H1 (cell line): ENCODE results near the gene SIPA1L3. TPM values are rescaled to one million over a fixed set of nuclear protein-coding genes. Genes with fewer than 3 reads are reported as not detected.

ENCODE experiments used
- CTCF ChIA-PET: fragments of 300-600 bp; sonication (Branson Sonifier 250); formaldehyde crosslinking; loops from one replicate; lab custom pipeline; 2021; ENCODE audit not compliant: partially characterized antibody; lab: Charles Lee
- POLR2A ChIA-PET: fragments of 300-600 bp; sonication (Branson Sonifier 250); formaldehyde crosslinking; loops from one replicate; lab custom pipeline; 2021; ENCODE audit warnings: inconsistent platforms; ENCODE audit not compliant: partially characterized antibody; lab: Charles Lee
- DNase-seq, 2 experiments: peaks; one replicate each; pipeline versions ENCODE4 v3.0.0 to v3.0.0-alpha.2; 2010 to 2022; ENCODE audit warnings: low spot score in 2 of 2, low read depth in 1 of 2, mixed read lengths in 1 of 2
- FAIRE-seq: peaks from 2 replicates; lab custom pipeline; 2011; peaks lifted over from hg19 to GRCh38; lab: Jason Lieb, UNC
- H2AFZ ChIP-seq: 2 replicates; pipeline ENCODE4 v1.8.1; 2012; ENCODE audit warnings: low read length, inconsistent platforms
- H2AK5ac ChIP-seq: 2 replicates; pipeline ENCODE4 v1.6.1; 2013; ENCODE audit warnings: low read depth, low read length
- H2BK120ac ChIP-seq: replicated peaks from 2 replicates; pipeline ENCODE3; 2013; ENCODE audit warnings: low read depth, low read length, inconsistent platforms
- H2BK12ac ChIP-seq: 2 replicates; pipeline ENCODE4 v1.6.1; 2013; ENCODE audit warnings: low read depth, low read length
- H2BK15ac ChIP-seq: 2 replicates; pipeline ENCODE4 v1.6.1; 2013; ENCODE audit warnings: low read length
- H2BK20ac ChIP-seq: 2 replicates; pipeline ENCODE4 v1.6.1; 2013; ENCODE audit warnings: low read length
- H2BK5ac ChIP-seq: 2 replicates; pipeline ENCODE4 v1.6.1; 2013; ENCODE audit warnings: low read depth, low read length
- H3K14ac ChIP-seq: 2 replicates; pipeline ENCODE4 v1.6.1; 2013; ENCODE audit warnings: inconsistent platforms; ENCODE audit not compliant: insufficient read length
- H3K18ac ChIP-seq: 2 replicates; pipeline ENCODE4 v1.6.1; 2013; ENCODE audit warnings: low read length; ENCODE audit errors: extremely low read depth
- H3K23ac ChIP-seq: 2 replicates; pipeline ENCODE4 v1.6.1; 2013; ENCODE audit warnings: inconsistent platforms; ENCODE audit not compliant: insufficient read length
- H3K23me2 ChIP-seq: 2 replicates; pipeline ENCODE4 v1.6.1; 2013; ENCODE audit warnings: low read depth, low read length
- H3K27ac ChIP-seq: 2 replicates; pipeline ENCODE4 v1.6.1; 2011; ENCODE audit warnings: low read depth, low read length, inconsistent platforms
- H3K27me3 ChIP-seq, 4 experiments: replicated peaks in 1 of 4; 1 replicate in 1 of 4; 2 replicates in 3 of 4; pipeline versions ENCODE4 v1.6.1 to v1.8.1; 2011 to 2013; ENCODE audit warnings: low read length in 3 of 4, mild to moderate bottlenecking in 3 of 4, inconsistent platforms in 2 of 4, mixed read lengths in 2 of 4, moderate library complexity in 1 of 4; ENCODE audit not compliant: control insufficient read depth in 3 of 4, insufficient read depth in 3 of 4; ENCODE audit errors: extremely low read depth in 1 of 4
- H3K36me3 ChIP-seq, 4 experiments: 2 replicates each; pipeline versions ENCODE4 v1.6.1 to v1.8.1; 2011 to 2013; ENCODE audit warnings: mild to moderate bottlenecking in 4 of 4, low read length in 3 of 4, moderate library complexity in 2 of 4, control low read depth in 1 of 4, inconsistent platforms in 1 of 4; ENCODE audit not compliant: insufficient read depth in 4 of 4, control insufficient read depth in 2 of 4
- H3K4ac ChIP-seq: replicated peaks from 2 replicates; pipeline ENCODE3; 2013; ENCODE audit warnings: low read length, low read depth, mixed read lengths, inconsistent platforms; ENCODE audit not compliant: insufficient read length
- H3K4me1 ChIP-seq, 4 experiments: replicated peaks in 1 of 4; 1 replicate in 1 of 4; 2 replicates in 3 of 4; pipeline versions ENCODE4 v1.6.1 to v1.8.1; 2011 to 2013; ENCODE audit warnings: low read length in 3 of 4, inconsistent platforms in 2 of 4, mixed read lengths in 1 of 4; ENCODE audit not compliant: insufficient read depth in 4 of 4, control insufficient read depth in 3 of 4
- H3K4me2 ChIP-seq, 2 experiments: 2 replicates each; pipeline versions ENCODE4 v1.6.1 to v1.8.1; 2011 to 2013; ENCODE audit warnings: low read depth in 2 of 2, low read length in 2 of 2, control low read depth in 1 of 2, inconsistent platforms in 1 of 2, mild to moderate bottlenecking in 1 of 2; ENCODE audit not compliant: insufficient read depth in 1 of 2
- H3K4me3 ChIP-seq, 4 experiments: fragments of 200-600, 300-600 bp in 1 of 4; sonication (generic), shearing (Covaris generic), sonication (Bioruptor Twin) in 1 of 4; 2 replicates each; pipeline versions ENCODE4 v1.5.1 to v1.8.1; 2011 to 2016; ENCODE audit warnings: low read length in 4 of 4, low read depth in 3 of 4, control low read depth in 2 of 4, inconsistent platforms in 2 of 4, mild to moderate bottlenecking in 2 of 4, mixed read lengths in 1 of 4, moderate library complexity in 1 of 4; ENCODE audit not compliant: insufficient read depth in 2 of 4; ENCODE audit errors: extremely low read depth in 1 of 4
- H3K56ac ChIP-seq: replicated peaks from 2 replicates; pipeline ENCODE3; 2013; ENCODE audit warnings: low read depth, mild to moderate bottlenecking, mixed read lengths, low read length, inconsistent platforms; ENCODE audit not compliant: insufficient read length
- H3K79me1 ChIP-seq: 2 replicates; pipeline ENCODE4 v1.6.1; 2013; ENCODE audit warnings: low read depth, low read length, control low read depth
- H3K79me2 ChIP-seq, 2 experiments: 2 replicates each; pipeline versions ENCODE4 v1.6.1 to v1.8.1; 2012 to 2013; ENCODE audit warnings: low read length in 2 of 2, mild to moderate bottlenecking in 2 of 2, inconsistent platforms in 1 of 2; ENCODE audit not compliant: insufficient read depth in 2 of 2, control insufficient read depth in 1 of 2
- H3K9ac ChIP-seq, 4 experiments: replicated peaks in 1 of 4; 1 replicate in 1 of 4; 2 replicates in 3 of 4; pipeline versions ENCODE4 v1.6.1 to v1.8.1; 2011 to 2013; ENCODE audit warnings: low read depth in 3 of 4, low read length in 3 of 4, control low read depth in 2 of 4, mild to moderate bottlenecking in 2 of 4, moderate library complexity in 2 of 4, inconsistent platforms in 1 of 4; ENCODE audit errors: extremely low read depth in 1 of 4
- H3K9me3 ChIP-seq, 2 experiments: 2 replicates each; pipeline versions ENCODE4 v1.6.1 to v1.8.1; 2012 to 2013; ENCODE audit warnings: mild to moderate bottlenecking in 2 of 2, moderate library complexity in 2 of 2, control low read depth in 1 of 2, inconsistent platforms in 1 of 2, low read depth in 1 of 2, low read length in 1 of 2, mixed read lengths in 1 of 2; ENCODE audit not compliant: insufficient read depth in 2 of 2
- H4K20me1 ChIP-seq, 2 experiments: replicated peaks in 1 of 2; 2 replicates each; pipeline versions ENCODE3 to v1.8.1; 2011 to 2013; ENCODE audit warnings: inconsistent platforms in 2 of 2, low read length in 2 of 2, mild to moderate bottlenecking in 1 of 2; ENCODE audit not compliant: insufficient read depth in 2 of 2, control insufficient read depth in 1 of 2
- H4K5ac ChIP-seq: 2 replicates; pipeline ENCODE4 v1.6.1; 2013; ENCODE audit warnings: low read length, low read depth, mixed read lengths, inconsistent platforms; ENCODE audit not compliant: insufficient read length
- H4K8ac ChIP-seq: 2 replicates; pipeline ENCODE4 v1.8.0; 2013; ENCODE audit warnings: mild to moderate bottlenecking, moderate library complexity, low read length, inconsistent platforms; ENCODE audit not compliant: insufficient read depth; ENCODE audit errors: extremely low read depth
- H4K91ac ChIP-seq: replicated peaks from 2 replicates; pipeline ENCODE3; 2013; ENCODE audit warnings: low read length, mixed read lengths, inconsistent platforms; ENCODE audit not compliant: insufficient read length
- CBX8 ChIP-seq: fragments of 300-800, 300-1000 bp; sonication (generic); IDR thresholded peaks from 2 replicates; pipeline ENCODE4 v1.7.1; 2016; ENCODE audit warnings: low read depth, low read length, borderline replicate concordance
- CTBP2 ChIP-seq: IDR thresholded peaks from 2 replicates; pipeline ENCODE4 v1.7.0; 2011; ENCODE audit warnings: borderline replicate concordance, mild to moderate bottlenecking, moderate library complexity, mixed read lengths, low read length; ENCODE audit not compliant: insufficient read depth, insufficient read length
- EP300 ChIP-seq, 2 experiments: IDR thresholded peaks; 1 replicate in 1 of 2; 2 replicates in 1 of 2; pipeline ENCODE4 v1.6.1; 2011 to 2012; ENCODE audit warnings: low read depth in 2 of 2, low read length in 2 of 2, mild to moderate bottlenecking in 2 of 2, borderline replicate concordance in 1 of 2, inconsistent platforms in 1 of 2, moderate library complexity in 1 of 2
- KDM1A ChIP-seq: fragments of 200-600, 300-600 bp; sonication (generic); IDR thresholded peaks from 2 replicates; pipeline ENCODE4 v1.7.1; 2016; ENCODE audit warnings: mild to moderate bottlenecking, low read length, borderline replicate concordance
- RBBP5 ChIP-seq: IDR thresholded peaks from 2 replicates; pipeline ENCODE4 v1.7.1; 2012; ENCODE audit warnings: low read depth, mild to moderate bottlenecking, inconsistent platforms, low read length, moderate library complexity, borderline replicate concordance
- RNF2 ChIP-seq: fragments of 200-900, 300-1000 bp; sonication (generic); IDR thresholded peaks from 2 replicates; pipeline ENCODE4 v1.7.1; 2016; ENCODE audit warnings: borderline replicate concordance, low read depth, mild to moderate bottlenecking, antibody characterized with exemption, low read length; ENCODE audit not compliant: poor library complexity, severe bottlenecking; ENCODE audit errors: missing control alignments
- SIX5 ChIP-seq: IDR thresholded peaks from 2 replicates; pipeline ENCODE4 v1.6.1; 2011; ENCODE audit warnings: mild to moderate bottlenecking, low read depth, low read length
- SRF ChIP-seq: IDR thresholded peaks from 2 replicates; pipeline ENCODE4 v1.6.1; 2011; ENCODE audit warnings: mild to moderate bottlenecking, low read depth, low read length, moderate library complexity
- TAF7 ChIP-seq: optimal IDR thresholded peaks from 2 replicates; pipeline ENCODE3; 2011; ENCODE audit warnings: low read depth, mild to moderate bottlenecking, inconsistent platforms, low read length, moderate library complexity, borderline replicate concordance
- WGBS, 2 experiments: shearing (Covaris generic) in 1 of 2; methylation state at CpG; one replicate each; pipeline versions ENCODE4 v1.1.6 to v1.1.7; 2013 to 2015; ENCODE audit warnings: low lambda C conversion rate in 2 of 2, mixed read lengths in 2 of 2, inconsistent platforms in 1 of 2, low coverage in 1 of 2, missing lambda C conversion rate in 1 of 2; ENCODE audit not compliant: insufficient replicate concordance in 2 of 2, insufficient coverage in 1 of 2, insufficient read length in 1 of 2; ENCODE audit errors: extremely low coverage in 1 of 2, missing lambda C conversion rate in 1 of 2; 5-methylcytosine and 5-hydroxymethylcytosine counted together
- polyA plus RNA-seq, 7 experiments: library from polyadenylated mRNA; depleted of rRNA in 3 of 7; stranded (reverse) in 5 of 7; unstranded in 2 of 7; fragments of >200 nt in 5 of 7; fragments of 200-250 nt in 2 of 7; gene quantifications; 1 replicate in 5 of 7; 2 replicates in 1 of 7; 4 replicates in 1 of 7; pipeline versions ENCODE4 v1.2.1 to v1.2.3, GENCODE V29; 2011 to 2013; ENCODE audit warnings: missing spikeins in 2 of 7, mixed read lengths in 2 of 7
- total RNA-seq: library from RNA; stranded (reverse); fragmentation: NEBNext Ultra II Directional; extraction: Animal tissue kit (Norgen Biotek cat#: 25700); gene quantifications from 2 replicates; pipeline ENCODE4 v1.2.1, GENCODE V29; 2021
- TF ChIP-seq, protein P1 (sequence below): IDR thresholded peaks from 2 replicates; pipeline ENCODE4 v1.6.1; 2012; ENCODE audit warnings: inconsistent platforms

SIPA1L3 gene
- total and polyA plus RNA-seq, 2 of the 8 experiments (the other 6 are each of a cell fraction or from before 2014, with no cell fraction given) = 15.0 to 54.9 TPM

DNA sequence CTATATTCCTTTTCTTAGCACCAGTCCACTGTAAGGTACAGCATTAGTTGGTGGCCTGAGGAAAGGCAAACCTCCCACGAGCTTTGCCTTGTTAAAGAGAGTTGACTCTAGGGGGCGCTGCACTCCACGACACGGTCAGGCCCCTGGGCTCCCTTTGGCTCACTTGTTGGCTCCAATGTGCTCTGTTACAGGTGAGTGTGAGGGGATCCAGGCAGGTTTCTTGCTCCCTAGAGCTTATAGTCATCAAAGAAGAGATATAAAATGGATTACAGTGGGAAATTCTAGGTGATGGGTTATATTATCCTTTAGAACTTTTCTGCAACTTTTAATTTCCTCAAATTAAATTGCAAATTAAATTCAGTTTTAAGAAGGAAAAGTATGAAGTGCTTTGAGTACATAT, 4.3 kb upstream of the SIPA1L3 start:
- H3K14ac ChIP-seq = no peak overlapping the region
- peaks cover 0 to 7% (median 5%) of the 10 kb centered on the region in 4 experiments; a peak in 5 of 7 replicates for H3K4me1 ChIP-seq
- no peak overlapping the region for H2AFZ ChIP-seq
- no peak overlapping the region for H4K91ac ChIP-seq
- H3K9me3 ChIP-seq = no peaks in the 10 kb centered on the region
- H3K18ac ChIP-seq = no peak overlapping the region
- H3K23me2 ChIP-seq = peaks cover 3% of the 10 kb centered on the region; the same call in 1 of the 2 replicates
- no peak overlapping the region for H2AK5ac ChIP-seq
- no peak overlapping the region for H2BK120ac ChIP-seq
- H3K4me2 ChIP-seq = no peak overlapping the region
- no peak overlapping the region for H3K56ac ChIP-seq
- peak; percentile 73 to 93 for DNase-seq
- no peak overlapping the region for H2BK5ac ChIP-seq
- H3K9ac ChIP-seq = no peak overlapping the region
- no peak overlapping the region for H3K27ac ChIP-seq
- no peaks in the 10 kb centered on the region for H3K36me3 ChIP-seq
- no peaks in the 10 kb centered on the region; the same call in 1 of the 2 replicates for H3K79me1 ChIP-seq
- peaks cover 0 to 3% of the 10 kb centered on the region in 2 experiments; a peak in 3 of 4 replicates for H3K79me2 ChIP-seq
- 0 out of 2 replicates have a peak overlapping the region, but pooled peaks have one; percentile 61 for H2BK15ac ChIP-seq
- H2BK20ac ChIP-seq = no peak overlapping the region
- H3K4ac ChIP-seq = no peak overlapping the region
- CTCF ChIA-PET = interaction anchor here (0.5 to 13.7 kb wide), 56 partner anchors 9 to 687 kb away, joined by 3 to 259 read pairs (median 5); no protein-coding TSS in a partner anchor
- no peak overlapping the region for H4K8ac ChIP-seq
- 7% methylated on average over 4 of the region's 4 CpGs; no CpG with 5 or more reads in 1 of the 2 experiments for WGBS, 2 experiments
- no peak overlapping the region for H4K5ac ChIP-seq
- POLR2A ChIA-PET = interaction anchor here (0.7 to 1.7 kb wide), 7 partner anchors 76 to 174 kb away, joined by 3 to 5 read pairs (median 3); no protein-coding TSS in a partner anchor
- H4K20me1 ChIP-seq = peaks cover 0 to 1% of the 10 kb centered on the region in 2 experiments
- FAIRE-seq = peak; percentile 85
- H3K23ac ChIP-seq = no peak overlapping the region
- no peak overlapping the region for H2BK12ac ChIP-seq
- no peaks in the 10 kb centered on the region for H3K27me3 ChIP-seq
- H3K4me3 ChIP-seq = no peak overlapping the region
- TF ChIP-seq SRF (no peak), CTBP2 (no peak), SIX5 (no peak), TAF7 (no peak), RBBP5 (no peak), EP300 (IDR thresholded peaks at IDR 0.05; ENCODE audit: borderline replicate concordance in 1 of 2, low read depth in 2 of 2, low read length in 2 of 2) (no peak), RNF2 (no peak), KDM1A (no peak), CBX8 (no peak)
- TF ChIP-seq, protein P1, sequence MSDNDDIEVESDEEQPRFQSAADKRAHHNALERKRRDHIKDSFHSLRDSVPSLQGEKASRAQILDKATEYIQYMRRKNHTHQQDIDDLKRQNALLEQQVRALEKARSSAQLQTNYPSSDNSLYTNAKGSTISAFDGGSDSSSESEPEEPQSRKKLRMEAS = 0 out of 2 replicates have a peak, but pooled peaks have one; percentile 21
